Forelimb muscle (tissue), 1 donor: ENCODE measurements around the gene AFAP1L1. TPM values are rescaled to one million over a fixed set of nuclear protein-coding genes. Genes with fewer than 3 reads are reported as not detected.

Experiments
- DNase-seq: peaks from one replicate; pipeline ENCODE4 v3.0.0-alpha.2; 2013; ENCODE audit warnings: low read depth
- polyA plus RNA-seq: library from polyadenylated mRNA; unstranded; fragments of 120-200 nt; gene quantifications from one replicate; pipeline ENCODE4 v1.2.1, GENCODE V29; 2013; ENCODE audit not compliant: insufficient read length

The AFAP1L1 gene
- polyA plus RNA-seq, 1 donor, result 106 TPM

DNA sequence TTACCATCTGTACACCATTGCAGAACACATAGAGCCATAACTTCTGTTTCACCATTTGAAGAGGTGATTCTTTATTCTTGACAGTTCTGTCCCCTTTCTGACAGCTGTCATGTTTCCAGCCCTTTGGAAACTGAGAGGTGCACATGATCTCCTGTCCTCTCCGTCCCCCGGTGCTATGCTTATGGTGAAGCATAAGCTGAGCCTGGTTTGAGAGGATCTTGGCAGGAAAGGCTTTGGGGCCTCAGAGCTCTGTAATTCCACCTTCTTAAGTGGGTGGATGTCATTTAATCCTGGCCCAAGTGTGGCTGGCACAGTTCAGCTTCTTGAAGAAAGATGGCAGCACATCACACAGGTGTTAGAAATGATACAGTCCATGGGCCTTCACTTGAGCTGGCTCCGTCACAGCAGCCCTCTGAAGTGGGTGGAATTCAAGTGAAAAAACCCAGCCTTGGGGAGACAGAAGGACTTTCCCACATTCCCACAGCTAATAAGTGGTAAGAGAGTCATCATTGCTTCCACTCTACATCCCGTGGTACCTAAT, 43.0 kb downstream of the AFAP1L1 start:
- DNase-seq, result no peak

DNA sequence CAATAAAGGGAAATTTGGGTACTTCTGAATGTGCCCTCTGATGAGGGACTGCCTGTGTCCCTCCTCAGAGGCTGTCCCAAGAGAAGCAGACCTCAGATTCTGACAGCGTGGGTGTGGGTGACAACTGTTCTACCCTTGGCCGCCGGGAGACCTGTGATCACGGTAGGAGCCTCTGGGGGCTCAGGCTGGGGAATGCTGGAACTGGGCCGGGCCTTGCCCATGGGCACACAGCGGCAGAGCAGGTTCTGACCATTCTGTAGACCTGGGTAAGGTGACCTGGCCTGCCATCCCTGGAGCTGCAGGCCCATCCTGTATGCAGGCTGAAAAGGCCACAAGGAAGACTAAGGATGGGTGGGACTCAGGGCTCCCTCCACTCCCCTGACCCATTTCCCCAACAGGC, 44.1 kb downstream of the AFAP1L1 start:
- no peak for DNase-seq

DNA sequence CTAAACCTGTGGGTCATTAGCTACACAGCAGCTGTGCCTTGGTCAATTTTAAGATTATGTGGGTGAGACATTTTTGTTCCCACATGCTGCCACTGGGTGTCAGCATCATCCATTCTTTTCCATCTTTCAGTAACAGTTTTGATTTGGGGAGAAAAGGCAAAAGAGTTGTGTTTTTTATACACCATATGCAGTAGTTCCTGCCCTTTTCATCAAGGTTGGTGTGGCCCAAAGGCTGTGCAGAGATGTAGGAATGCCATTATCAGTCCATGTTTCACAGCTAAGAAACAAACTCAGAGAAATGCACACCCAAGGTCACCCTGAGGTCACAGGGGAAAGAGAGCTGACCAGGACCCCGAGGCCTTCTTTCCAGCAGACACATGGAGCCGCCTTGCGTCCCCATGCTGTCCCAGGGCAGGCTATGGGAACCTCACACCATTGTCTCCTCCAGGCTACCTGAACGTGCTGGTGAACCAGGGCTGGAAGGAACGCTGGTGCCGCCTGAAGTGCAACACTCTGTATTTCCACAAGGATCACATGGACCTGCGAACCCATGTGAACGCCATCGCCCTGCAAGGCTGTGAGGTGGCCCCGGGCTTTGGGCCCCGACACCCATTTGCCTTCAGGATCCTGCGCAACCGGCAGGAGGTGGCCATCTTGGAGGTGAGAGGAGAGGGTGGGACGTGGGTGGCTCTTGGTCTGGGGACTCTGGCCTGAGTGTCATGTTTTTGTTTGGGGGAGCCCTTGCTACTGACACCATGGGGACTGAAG, 45.8 kb downstream of the AFAP1L1 start:
- DNase-seq, result peak; percentile 32

DNA sequence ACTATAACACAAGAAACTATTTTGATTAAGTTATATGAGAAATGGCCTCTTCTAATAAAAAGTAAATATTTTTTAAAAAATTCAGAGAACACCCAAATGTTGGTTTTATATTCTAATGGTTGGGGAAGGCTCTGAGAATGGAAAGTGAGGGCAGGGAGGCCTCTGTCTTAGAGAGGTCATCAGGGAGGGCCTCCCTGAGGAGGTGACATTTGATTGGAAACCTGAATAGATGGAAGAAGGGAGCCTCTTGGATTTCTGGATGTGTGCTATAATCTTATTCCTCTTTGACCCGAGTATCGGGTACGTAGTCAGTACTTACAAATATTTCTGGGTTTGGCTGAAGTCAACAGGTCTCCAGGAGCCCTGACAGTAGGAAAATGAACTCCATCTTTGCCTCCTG, 47.5 kb downstream of the AFAP1L1 start:
- no peak for DNase-seq

DNA sequence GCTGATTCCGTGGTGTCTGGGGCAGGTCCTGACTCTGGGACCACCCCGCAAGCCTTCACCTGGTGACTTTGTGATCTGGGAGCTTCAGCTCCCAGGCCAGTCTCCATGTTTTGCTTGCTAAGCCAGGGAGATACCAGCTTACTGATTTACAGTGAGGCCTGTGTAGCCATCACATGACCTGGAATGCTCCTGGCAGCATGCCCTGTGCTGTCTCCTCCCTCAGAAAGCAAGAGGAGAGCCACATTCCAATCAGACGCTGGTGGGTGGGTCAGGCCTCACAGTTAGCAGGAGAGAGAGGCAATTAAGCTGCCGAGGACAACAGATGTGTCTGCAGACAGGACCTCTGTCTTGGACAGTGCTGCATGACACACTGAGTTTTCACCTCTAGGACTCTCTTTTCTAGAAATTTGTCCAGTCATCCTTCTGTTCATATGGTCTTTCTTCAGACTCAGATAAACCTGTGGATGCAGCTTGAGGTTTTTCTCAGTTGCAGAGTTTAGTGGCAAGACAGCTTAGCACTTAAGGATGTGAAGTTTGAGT, 49.2 kb downstream of the AFAP1L1 start:
- peak; percentile 43 for DNase-seq

DNA sequence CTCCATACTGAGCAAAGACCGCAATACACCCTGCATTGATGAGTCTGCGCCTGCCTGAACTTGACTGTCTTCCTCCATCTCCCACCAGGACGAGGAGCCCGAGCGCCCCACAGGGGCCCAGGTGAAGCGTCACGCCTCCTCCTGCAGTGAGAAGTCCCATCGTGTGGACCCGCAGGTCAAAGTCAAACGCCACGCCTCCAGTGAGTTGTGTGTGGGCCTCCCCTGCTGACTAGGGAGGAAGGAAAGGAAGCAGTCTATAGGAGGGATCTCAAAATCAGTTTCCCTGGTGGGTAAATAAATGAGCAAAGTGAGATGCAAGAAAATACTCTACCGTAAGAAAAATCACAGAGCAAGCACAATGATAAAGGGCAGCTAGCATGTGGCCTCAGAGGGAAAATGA, 50.9 kb downstream of the AFAP1L1 start:
- DNase-seq, result no peak

DNA sequence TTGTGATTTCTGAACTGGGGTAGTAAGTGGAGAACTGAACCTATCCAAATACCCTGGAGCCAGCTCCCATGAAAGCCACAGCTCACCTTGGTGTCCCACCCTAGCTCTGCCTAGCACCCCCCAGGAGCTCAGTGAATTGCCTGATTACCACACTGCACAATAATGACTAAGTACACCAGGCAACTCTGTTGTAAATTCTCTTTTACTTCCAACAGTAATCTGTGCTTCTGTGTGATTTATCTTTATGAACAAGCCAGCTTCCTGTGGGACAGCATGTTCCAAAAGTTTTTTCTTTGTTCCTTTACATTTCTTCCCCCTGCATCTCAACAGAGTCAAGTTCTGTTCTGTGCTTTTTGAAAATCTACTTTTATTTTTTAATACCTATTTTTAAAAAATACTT, 51.6 kb downstream of the AFAP1L1 start:
- DNase-seq, result no peak

DNA sequence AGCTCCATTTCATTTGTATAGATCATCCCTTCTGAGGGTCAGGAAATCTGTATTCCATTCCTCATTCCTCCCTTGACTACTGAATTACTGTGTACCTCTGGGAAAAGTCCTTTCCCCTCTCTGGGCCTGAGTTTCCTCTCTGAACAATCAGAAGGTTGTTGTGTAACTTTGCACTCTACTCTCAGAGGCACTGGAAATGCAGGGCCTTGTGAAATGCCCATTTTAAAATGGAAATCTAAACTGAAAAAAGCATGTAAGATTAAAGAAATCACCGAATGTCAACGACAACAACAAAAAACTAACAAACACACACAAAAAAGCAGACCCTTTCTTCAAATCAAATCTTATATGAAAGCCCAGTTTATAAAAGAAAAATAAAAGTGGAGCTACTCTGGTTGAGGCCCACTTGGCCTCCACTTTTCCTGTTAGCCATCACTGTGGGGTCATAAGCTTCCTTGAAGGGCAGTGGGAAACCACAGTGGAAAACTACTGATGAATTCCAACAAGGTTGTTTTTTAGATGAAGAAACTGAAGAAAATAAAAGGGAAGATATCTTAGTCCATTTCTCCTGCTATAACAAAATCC, 52.1 kb downstream of the AFAP1L1 start:
- no peak for DNase-seq

DNA sequence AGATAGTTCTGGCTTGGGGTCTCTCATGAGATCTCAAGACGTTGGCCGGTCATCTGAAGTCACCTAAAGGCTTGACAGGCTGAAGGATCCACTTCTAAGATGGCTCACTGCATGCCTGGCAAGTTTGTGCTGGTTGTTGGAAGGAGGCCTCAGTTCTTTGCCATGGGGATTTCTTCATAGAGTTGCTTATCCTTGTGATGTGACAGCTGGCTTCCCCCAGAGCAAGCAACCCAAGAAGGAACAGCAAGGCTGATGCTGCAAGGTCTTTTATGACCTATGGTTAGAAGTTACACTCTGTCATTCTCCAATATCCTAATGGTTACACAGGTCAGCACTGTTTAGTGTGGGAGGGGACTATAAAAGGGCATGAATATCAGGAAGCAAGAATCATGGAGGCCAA, 53.0 kb downstream of the AFAP1L1 start:
- DNase-seq, result no peak

DNA sequence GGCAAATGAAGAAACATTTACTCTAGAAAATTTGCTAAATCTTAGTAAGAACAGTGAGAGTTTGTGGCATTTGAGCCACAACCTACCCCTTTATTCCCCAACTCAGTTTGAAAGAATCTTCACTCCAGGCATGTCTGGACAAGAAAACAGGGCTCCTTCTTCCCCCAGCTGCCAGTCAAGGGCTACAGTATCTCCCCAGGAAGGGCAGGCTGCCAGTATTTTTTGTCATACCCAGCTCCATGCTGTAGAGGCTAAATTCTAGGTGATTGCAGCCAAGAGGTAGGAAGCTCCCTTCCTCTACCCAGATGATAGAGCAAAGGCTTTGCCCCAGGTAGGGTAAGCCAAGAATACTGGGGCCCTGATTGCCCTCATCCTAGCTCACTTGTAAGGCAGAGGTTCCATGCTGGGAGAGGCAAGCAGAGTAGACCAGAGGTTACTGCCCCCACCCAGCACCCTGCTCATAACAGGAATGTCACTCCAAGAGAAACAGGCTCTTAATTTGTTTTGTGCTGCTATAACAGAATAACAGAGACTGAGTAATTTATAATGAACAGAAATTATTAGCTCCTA, 53.6 kb downstream of the AFAP1L1 start:
- no peak for DNase-seq

DNA sequence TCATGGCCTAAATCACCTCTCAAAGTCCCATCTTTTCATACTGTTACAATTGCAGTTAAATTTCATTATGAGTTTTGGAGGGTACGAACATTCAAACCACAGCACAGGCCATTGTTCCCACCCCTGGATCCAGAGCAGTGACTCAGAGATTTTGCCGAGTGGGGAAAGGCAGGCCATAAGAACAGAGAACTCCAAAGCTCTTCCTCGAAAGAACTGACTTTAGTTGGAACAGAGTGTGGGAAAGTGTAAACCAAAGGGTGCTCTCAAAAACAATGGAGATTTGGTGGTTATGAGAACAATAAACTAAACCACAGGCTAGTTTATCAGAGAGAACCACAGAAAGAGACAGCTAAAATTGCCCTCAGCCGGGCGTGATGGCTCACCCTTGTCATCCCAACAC, 54.2 kb downstream of the AFAP1L1 start:
- no peak for DNase-seq

DNA sequence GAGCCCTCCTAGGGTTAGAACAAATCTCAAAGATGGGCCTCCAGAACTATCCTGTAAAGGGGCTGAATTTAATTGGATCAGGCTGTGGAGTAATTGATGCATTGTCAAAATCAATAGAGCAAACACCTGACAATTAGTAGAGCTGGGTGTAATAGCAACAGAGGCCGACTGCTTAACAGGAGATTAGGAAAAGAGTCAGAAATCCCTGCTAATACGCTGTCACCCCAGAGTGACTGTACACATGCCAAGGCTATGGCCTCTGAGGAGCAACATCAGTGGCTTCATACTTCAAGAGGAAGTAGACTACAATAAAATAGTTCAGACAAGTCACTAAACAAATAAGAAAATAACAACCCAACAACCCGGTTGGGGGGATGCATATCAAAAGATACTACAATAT, 55.0 kb downstream of the AFAP1L1 start:
- no peak for DNase-seq

DNA sequence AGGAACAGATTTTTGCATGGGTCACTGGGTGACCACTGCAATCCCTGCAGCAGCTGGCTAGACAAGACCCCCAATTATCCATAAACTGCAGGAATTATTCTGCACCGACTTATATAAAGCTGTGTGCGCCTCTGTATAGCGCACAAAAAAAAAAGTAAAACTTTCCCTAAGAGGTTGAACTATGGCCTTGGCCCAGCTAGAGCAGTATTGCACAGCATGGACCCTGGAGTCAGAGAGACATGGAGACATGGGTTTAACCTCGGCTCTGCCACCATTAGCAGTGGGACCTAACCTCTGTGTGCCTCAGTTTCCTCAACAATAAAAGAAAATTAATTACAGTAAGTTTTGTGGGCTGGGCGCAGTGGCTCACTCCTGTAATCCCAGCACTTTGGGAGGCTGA, 56.5 kb downstream of the AFAP1L1 start:
- no peak for DNase-seq

DNA sequence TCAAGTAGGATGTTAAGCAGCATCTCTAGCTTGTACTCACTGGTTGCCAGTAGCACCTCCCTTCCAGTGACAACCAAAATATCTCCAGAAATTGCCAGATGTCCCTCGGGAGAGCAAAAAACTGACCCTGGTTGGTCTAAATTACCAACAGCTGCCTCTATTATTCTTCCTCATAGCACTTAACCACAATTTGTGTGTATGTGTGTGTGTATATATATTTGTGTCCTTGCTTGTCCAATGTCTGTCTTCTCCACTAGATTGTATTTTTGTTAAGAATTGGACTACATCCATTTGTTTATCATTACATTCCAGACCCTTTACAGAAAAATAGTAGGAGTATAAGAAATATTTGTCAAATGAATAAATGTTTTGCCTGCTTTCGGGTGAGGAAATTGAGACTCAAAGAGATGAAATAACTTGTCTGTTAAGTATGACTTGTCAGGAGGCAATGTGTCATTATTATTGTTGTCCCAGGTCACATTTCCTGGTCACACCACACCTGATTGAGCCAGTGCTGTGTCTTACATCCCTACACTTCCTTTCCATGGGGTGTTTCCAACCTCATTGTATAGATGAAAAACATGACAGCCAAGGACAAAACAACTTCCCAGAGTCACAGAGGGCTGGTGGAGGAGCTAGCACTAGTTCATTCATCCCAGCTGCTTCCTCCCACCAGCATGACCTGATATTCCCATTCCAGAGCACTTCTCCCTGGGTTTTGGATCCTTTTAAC, 62.2 kb downstream of the AFAP1L1 start:
- no peak for DNase-seq

DNA sequence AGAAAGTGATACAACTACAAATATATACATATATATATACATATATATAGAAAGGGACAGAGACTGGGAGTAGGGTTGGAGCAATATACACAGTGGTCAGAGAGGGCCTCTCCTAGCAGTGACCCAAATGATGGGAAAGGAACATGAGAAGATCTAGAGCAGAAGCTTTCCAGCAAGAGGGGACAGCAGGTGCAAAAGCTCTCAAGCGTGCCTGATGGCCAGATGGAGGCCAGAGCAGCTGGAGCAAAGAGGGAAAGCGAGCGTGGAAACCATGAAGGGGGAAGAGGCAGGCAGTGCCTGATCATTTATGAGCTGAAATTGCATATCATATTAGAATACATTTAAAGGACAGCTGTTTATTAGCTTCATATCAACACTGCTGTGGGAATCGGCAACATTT, 66.1 kb downstream of the AFAP1L1 start:
- no peak for DNase-seq

DNA sequence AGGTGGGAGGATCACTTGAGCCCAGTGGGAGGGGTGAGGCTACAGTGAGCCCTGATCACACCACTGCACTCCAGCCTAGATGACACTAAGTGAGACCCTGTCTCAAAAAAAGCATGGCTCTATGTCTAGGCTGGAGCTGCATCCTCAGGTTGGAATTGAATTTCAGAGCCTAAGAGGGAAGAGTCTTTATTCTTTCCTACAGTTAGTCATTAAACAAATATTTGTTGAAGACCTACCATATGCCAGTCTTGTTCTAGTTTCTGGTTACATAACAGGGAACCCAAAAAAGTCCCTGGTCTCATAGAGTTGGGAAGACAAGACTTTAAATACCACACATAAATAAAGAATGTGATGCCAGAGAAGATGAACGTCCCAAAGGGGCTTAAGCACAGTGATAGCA, 66.7 kb downstream of the AFAP1L1 start:
- no peak for DNase-seq

DNA sequence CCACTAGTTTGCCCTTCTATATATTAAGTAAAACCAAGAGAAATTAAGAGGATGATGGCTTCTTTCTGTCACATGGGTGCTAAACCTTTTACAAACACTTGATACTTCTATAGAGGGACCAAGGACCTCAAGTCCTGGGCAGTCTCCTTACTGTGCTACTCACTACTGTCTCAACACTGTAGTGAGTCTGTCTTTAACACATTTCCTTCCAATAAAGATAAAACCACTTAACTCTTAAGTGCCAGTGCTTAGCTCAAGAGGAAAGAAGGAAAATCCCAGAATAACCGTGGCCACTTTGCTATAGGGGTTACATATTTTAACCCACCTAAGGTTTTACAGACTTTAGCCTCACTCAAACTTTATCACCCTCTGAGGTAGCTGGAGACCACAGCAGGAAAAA, 69.3 kb downstream of the AFAP1L1 start:
- no peak for DNase-seq

DNA sequence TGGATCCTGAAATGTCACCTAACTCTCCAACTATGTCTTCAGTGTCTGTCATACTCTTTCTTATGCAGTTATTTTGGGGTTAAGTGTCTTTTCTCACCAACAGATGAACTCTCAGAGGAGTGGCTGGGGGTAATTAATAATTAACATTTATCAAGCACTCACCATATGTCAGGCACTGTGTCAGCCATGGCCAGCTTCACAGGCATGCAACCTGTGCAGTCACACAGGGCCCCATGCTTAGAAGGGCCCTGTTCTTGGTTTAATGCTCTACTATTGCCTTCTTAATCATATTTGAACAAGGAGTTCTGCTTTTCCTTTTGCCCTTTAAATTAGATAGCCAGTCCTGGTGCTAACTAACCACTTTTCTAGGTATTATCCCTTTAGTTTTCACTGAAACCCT, 70.2 kb downstream of the AFAP1L1 start:
- no peak for DNase-seq

DNA sequence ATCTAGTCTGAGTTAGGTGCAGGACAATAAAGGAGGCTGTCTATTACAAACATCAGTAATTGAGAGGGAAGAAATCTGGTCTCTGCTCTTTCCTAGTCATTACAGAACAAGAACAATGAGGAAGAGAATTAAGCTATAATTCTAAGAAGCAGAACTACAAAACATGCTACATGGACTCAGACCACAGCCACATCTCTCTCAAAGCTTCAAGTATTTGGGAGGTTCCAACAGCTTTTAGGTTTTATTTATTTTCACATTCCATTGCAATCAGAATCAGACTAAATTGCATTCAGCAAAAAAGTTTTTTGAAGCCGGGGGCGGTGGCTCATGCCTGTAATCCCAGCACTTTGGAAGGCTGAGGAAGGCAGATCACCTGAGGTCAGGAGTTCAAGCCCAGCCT, 72.5 kb downstream of the AFAP1L1 start:
- no peak for DNase-seq

DNA sequence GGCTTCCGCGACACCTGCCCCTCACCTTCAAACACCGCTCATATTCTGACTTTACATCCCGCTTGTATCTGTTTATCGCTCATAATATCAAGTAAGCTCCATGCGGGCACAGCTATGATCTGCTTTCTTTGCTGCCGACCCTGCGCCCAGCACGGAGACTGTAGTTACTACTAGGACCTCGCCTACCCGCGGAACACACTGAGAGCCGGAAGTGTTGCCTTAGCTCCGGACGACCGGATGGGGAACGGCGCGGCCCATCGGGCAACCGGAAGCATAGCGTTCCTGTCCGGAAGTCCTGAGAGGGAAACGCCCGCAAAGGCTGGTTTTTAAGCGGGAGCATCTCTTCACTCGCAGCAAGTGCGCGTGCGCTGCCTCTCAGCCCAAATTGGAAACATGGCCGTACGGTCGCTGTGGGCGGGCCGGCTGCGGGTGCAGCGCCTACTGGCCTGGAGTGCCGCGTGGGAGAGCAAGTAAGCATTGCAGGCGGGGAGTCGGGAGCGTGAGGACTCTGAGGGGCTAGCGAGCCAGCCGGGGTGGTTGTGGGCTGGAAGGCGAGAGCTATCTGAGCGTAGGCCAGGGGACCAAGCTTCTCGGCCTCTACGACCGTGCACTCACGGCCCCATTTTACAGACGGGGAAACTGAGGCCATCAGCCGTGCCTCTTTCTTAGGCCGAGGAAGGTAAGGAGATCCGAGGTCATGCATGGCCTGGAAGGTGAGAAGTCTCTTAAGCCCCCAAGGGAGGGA, 73.7 kb downstream of the AFAP1L1 start, which contains the start of gene GRPEL2:
Gene GRPEL2 (plus strand): TSS at position 353 of the 745 bp plus-strand sequence. CDS start 41 bp downstream, at position 394.
- DNase-seq, result peak; percentile 94

DNA sequence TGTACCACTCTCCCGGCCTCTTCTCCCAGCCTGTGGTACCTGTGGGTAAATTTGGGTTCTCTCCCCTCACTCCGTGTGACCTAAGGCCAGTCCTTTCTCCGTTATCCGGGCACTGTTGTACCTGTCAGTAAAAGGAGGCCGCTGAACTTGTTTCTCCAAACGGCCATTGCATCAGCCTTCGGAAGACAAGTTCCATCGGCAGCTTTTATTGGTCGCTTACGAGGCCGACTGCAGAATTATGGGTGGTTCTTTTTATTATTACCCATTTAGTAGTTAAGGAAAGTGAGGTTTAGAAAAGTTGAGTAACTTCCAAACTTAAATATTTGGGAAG, 74.2 kb downstream of the AFAP1L1 start:
- DNase-seq, result no peak
